ENCODE measurements around the gene MRPS11.
"Not testable (repeated sequence)": the region's sequence is repeated elsewhere in the genome, so short reads cannot be mapped to it uniquely, and the experiment has no call there.

The MRPS11 gene

GRCh38 chr15:88497109-88497765, 29.7 kb downstream of the MRPS11 start:
- no peak for DNase-seq

- no peak for DNase-seq
Measured at GRCh38 chr15:88498996-88499395, 31.5 kb downstream of the MRPS11 start.

GRCh38 chr15:88504445-88504844, 36.9 kb downstream of the MRPS11 start:
- no peak for DNase-seq

- DNase-seq: no peak
Measured at GRCh38 chr15:88505721-88506120, 38.2 kb downstream of the MRPS11 start.

GRCh38 chr15:88506628-88507027, 39.1 kb downstream of the MRPS11 start:
- DNase-seq: no peak

GRCh38 chr15:88509321-88509720, 41.8 kb downstream of the MRPS11 start:
- DNase-seq: no peak

GRCh38 chr15:88509964-88510363, 42.5 kb downstream of the MRPS11 start:
- no peak for DNase-seq

GRCh38 chr15:88511161-88511560, 43.7 kb downstream of the MRPS11 start:
- DNase-seq: no peak

GRCh38 chr15:88512078-88512477, 44.6 kb downstream of the MRPS11 start:
- no peak for DNase-seq

GRCh38 chr15:88512601-88513000, 45.1 kb downstream of the MRPS11 start:
- DNase-seq: no peak

GRCh38 chr15:88513195-88513594, 45.7 kb downstream of the MRPS11 start:
- no peak for DNase-seq

GRCh38 chr15:88518903-88519302, 51.4 kb downstream of the MRPS11 start:
- no peak for DNase-seq

- not testable (repeated sequence) for DNase-seq
Measured at GRCh38 chr15:88524094-88524493, 56.6 kb downstream of the MRPS11 start.

GRCh38 chr15:88525418-88525817, 57.9 kb downstream of the MRPS11 start:
- no peak for DNase-seq

GRCh38 chr15:88526247-88526879, 58.9 kb downstream of the MRPS11 start:
- DNase-seq: no peak

GRCh38 chr15:88529021-88529630, 61.6 kb downstream of the MRPS11 start:
- DNase-seq: no peak
